Brain microvascular endothelial cell (primary cell): ENCODE data around the gene ROBO1.
A peak's percentile ranks its signal among the peaks of the same experiment; 100 is the strongest.

Experiments
- DNase-seq: peaks from one replicate; pipeline ENCODE4 v3.0.0-alpha.2; 2020
- H3K27ac ChIP-seq: fragments of 250-450 bp; sonication (Bioruptor Pico); 2 replicates; pipeline ENCODE4 v1.5.1; 2020; ENCODE audit warnings: mild to moderate bottlenecking, moderate library complexity
- H3K27me3 ChIP-seq: fragments of 250-450 bp; sonication (Bioruptor Pico); replicated peaks from 2 replicates; pipeline ENCODE4 v1.5.1; 2020; ENCODE audit warnings: mild to moderate bottlenecking
- H3K36me3 ChIP-seq: fragments of 250-450 bp; sonication (Bioruptor Pico); replicated peaks from 2 replicates; pipeline ENCODE4 v1.5.1; 2020; ENCODE audit warnings: mild to moderate bottlenecking
- H3K4me3 ChIP-seq: 2 replicates; pipeline ENCODE4 v1.5.1; 2011; ENCODE audit warnings: low read depth, mild to moderate bottlenecking, control low read depth, low read length, moderate library complexity
- CTCF ChIP-seq: IDR thresholded peaks from 2 replicates; pipeline ENCODE4 v1.5.1; 2011; ENCODE audit warnings: low read depth, mild to moderate bottlenecking, moderate library complexity, low read length, control low read depth, inconsistent platforms; ENCODE audit errors: missing control alignments
- in situ Hi-C: cut with HindIII; loops from 2 replicates; pipeline ENCODE4 v1.10.0; 2017; ENCODE audit warnings: low sequenced_read_pairs, low pct_ligation_motif_present

Gene ROBO1

GRCh38 chr3:78912687-78913086, 855.1 kb downstream of the ROBO1 start:
- no peak for DNase-seq
- Histone ChIP-seq H3K36me3 (no peaks in the 10 kb centered on the region), H3K27ac (no peak overlapping the region), H3K27me3 (no peaks in the 10 kb centered on the region), H3K4me3 (no peak overlapping the region)
- in situ Hi-C loops, result no loop called here
- TF ChIP-seq CTCF, result no peak

- in situ Hi-C loops, result no loop called here
- TF ChIP-seq CTCF, result no peak
- no peaks in the 10 kb centered on the region for H3K27me3 ChIP-seq
These were observed 855.5 kb downstream of the ROBO1 start for GRCh38 chr3:78912259-78912658.

GRCh38 chr3:78911394-78911793, 856.4 kb downstream of the ROBO1 start:
- no peak overlapping the region for H3K4me3 ChIP-seq
- H3K27ac ChIP-seq, result no peak overlapping the region
- TF ChIP-seq CTCF, result no peak
- no peaks in the 10 kb centered on the region for H3K36me3 ChIP-seq
- no peaks in the 10 kb centered on the region for H3K27me3 ChIP-seq
- in situ Hi-C loops, result no loop called here
- no peak for DNase-seq

More at GRCh38 chr3:78912259-78912658, 855.5 kb downstream of the ROBO1 start:
- no peak for DNase-seq
- no peaks in the 10 kb centered on the region for H3K36me3 ChIP-seq
- H3K4me3 ChIP-seq, result no peak overlapping the region
- no peak overlapping the region for H3K27ac ChIP-seq

GRCh38 chr3:78908236-78908635, 859.6 kb downstream of the ROBO1 start:
- Histone ChIP-seq H3K36me3 (no peaks in the 10 kb centered on the region), H3K27me3 (no peaks in the 10 kb centered on the region), H3K4me3 (no peak overlapping the region), H3K27ac (peak overlapping the region; percentile 27)
- in situ Hi-C loops, result no loop called here
- no peak for DNase-seq
- TF ChIP-seq CTCF, result no peak

- Histone ChIP-seq H3K27me3 (no peaks in the 10 kb centered on the region), H3K27ac (peak overlapping the region; percentile 27), H3K4me3 (no peak overlapping the region), H3K36me3 (no peaks in the 10 kb centered on the region)
- in situ Hi-C loops, result no loop called here
- DNase-seq, result peak; percentile 39
- TF ChIP-seq CTCF, result no peak
These were observed 860.4 kb downstream of the ROBO1 start for GRCh38 chr3:78907367-78907766.

- in situ Hi-C loops, result no loop called here
- Histone ChIP-seq H3K4me3 (no peak overlapping the region), H3K27ac (no peak overlapping the region), H3K27me3 (no peaks in the 10 kb centered on the region), H3K36me3 (no peaks in the 10 kb centered on the region)
- no peak for DNase-seq
- no peak for TF ChIP-seq CTCF
These were observed 860.9 kb downstream of the ROBO1 start for GRCh38 chr3:78906930-78907329.
